GM12878 (cell line): ENCODE data around the gene EHMT2.

Experiments
- EP300 ChIP-seq, 2 experiments: fragments of 150-350 bp in 1 of 2; IDR thresholded peaks; 2 replicates each; pipeline ENCODE4 v1.6.1; 2011 to 2012; ENCODE audit warnings: low read depth in 2 of 2, low read length in 2 of 2, borderline replicate concordance in 1 of 2, improper control_type of control experiment in 1 of 2, inconsistent platforms in 1 of 2; ENCODE audit not compliant: control insufficient read depth in 1 of 2
- EZH2 ChIP-seq: IDR thresholded peaks from 2 replicates; pipeline ENCODE4 v1.6.1; 2012; ENCODE audit warnings: low read depth, mild to moderate bottlenecking, control low read depth, inconsistent platforms, low read length, borderline replicate concordance; ENCODE audit not compliant: control insufficient read depth
- KDM1A ChIP-seq: fragments of 200-600 bp; sonication (generic); IDR thresholded peaks from 2 replicates; pipeline ENCODE4 v1.6.1; 2016; ENCODE audit warnings: borderline replicate concordance
- MYB ChIP-seq: fragments of 150-350 bp; IDR thresholded peaks from 2 replicates; pipeline ENCODE4 v1.6.1; 2014; ENCODE audit warnings: mild to moderate bottlenecking, low read depth, low read length, borderline replicate concordance
- MYC ChIP-seq: IDR thresholded peaks from 2 replicates; pipeline ENCODE4 v1.6.1; 2011; ENCODE audit warnings: mild to moderate bottlenecking, low read length, moderate library complexity, inconsistent platforms; ENCODE audit not compliant: insufficient read depth, insufficient replicate concordance, insufficient read length, severe bottlenecking
- POLR2A ChIP-seq: IDR thresholded peaks from 2 replicates; pipeline ENCODE4 v1.6.1; 2011; ENCODE audit warnings: low read depth, mild to moderate bottlenecking, low read length
- POLR2AphosphoS5 ChIP-seq: IDR thresholded peaks from 2 replicates; pipeline ENCODE4 v1.6.1; 2011; ENCODE audit warnings: mild to moderate bottlenecking, low read length, inconsistent platforms
- RELA ChIP-seq: fragments of 450-650 bp; IDR thresholded peaks from 2 replicates; pipeline ENCODE4 v1.8.0; 2014; ENCODE audit warnings: borderline replicate concordance; ENCODE audit not compliant: partially characterized antibody
- SMARCA5 ChIP-seq: fragments of 450-650 bp; IDR thresholded peaks from 2 replicates; pipeline ENCODE4 v1.6.1; 2017; ENCODE audit warnings: mild to moderate bottlenecking
- ZSCAN29 ChIP-seq: fragments of 450-650 bp; IDR thresholded peaks from 2 replicates; pipeline ENCODE4 v1.6.1; 2017; ENCODE audit warnings: mild to moderate bottlenecking, moderate library complexity
- TF ChIP-seq, protein P1 (sequence below): fragments of 450-650 bp; IDR thresholded peaks from 2 replicates; pipeline ENCODE4 v1.6.1; 2017; ENCODE audit warnings: antibody characterized with exemption, mild to moderate bottlenecking, moderate library complexity
- TF ChIP-seq, protein P2 (sequence below), 3 experiments: IDR thresholded peaks in 2 of 3; conservative IDR thresholded peaks in 1 of 3; 2 replicates each; pipeline ENCODE4 v1.5.1; 2011; ENCODE audit warnings: low read depth in 3 of 3, low read length in 3 of 3, mild to moderate bottlenecking in 3 of 3, control low read depth in 2 of 3, moderate library complexity in 2 of 3, inconsistent platforms in 1 of 3, mixed read lengths in 1 of 3; ENCODE audit not compliant: control insufficient read depth in 2 of 3, insufficient read depth in 1 of 3; ENCODE audit errors: extremely low read depth in 1 of 3
- TF ChIP-seq, protein P3 (sequence below): IDR thresholded peaks from 2 replicates; pipeline ENCODE4 v1.6.1; 2011; ENCODE audit warnings: borderline replicate concordance, low read depth, mild to moderate bottlenecking, moderate library complexity, mixed read lengths, low read length; ENCODE audit not compliant: insufficient read depth; ENCODE audit errors: extremely low read length
- TF ChIP-seq, protein P4 (sequence below): IDR thresholded peaks from 2 replicates; pipeline ENCODE4 v1.6.1; 2011; ENCODE audit warnings: borderline replicate concordance, low read depth, mild to moderate bottlenecking, moderate library complexity, low read length; ENCODE audit not compliant: insufficient read depth, poor library complexity, severe bottlenecking

DNA sequence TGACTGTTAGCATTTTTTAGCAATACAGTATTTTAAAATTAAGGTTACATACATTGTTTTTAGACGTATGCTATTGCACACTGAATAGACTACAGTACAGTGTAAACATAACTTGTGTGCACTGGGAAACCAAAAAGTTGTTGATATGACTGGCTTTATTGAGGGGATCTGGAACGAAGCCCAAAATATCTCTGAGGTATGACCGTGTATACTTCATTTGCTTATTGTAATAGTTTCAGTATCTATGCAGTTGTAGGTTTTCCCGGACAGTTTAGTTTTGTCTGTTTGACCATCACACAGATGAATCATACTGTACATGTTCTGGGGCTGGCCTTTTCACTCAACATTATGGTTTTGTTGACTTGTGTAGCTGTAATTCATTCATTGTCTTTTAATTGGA is 11.3 kb upstream of the EHMT2 start:
- TF ChIP-seq MYB: no peak
- TF ChIP-seq MYC: no peak
- TF ChIP-seq, protein P1, sequence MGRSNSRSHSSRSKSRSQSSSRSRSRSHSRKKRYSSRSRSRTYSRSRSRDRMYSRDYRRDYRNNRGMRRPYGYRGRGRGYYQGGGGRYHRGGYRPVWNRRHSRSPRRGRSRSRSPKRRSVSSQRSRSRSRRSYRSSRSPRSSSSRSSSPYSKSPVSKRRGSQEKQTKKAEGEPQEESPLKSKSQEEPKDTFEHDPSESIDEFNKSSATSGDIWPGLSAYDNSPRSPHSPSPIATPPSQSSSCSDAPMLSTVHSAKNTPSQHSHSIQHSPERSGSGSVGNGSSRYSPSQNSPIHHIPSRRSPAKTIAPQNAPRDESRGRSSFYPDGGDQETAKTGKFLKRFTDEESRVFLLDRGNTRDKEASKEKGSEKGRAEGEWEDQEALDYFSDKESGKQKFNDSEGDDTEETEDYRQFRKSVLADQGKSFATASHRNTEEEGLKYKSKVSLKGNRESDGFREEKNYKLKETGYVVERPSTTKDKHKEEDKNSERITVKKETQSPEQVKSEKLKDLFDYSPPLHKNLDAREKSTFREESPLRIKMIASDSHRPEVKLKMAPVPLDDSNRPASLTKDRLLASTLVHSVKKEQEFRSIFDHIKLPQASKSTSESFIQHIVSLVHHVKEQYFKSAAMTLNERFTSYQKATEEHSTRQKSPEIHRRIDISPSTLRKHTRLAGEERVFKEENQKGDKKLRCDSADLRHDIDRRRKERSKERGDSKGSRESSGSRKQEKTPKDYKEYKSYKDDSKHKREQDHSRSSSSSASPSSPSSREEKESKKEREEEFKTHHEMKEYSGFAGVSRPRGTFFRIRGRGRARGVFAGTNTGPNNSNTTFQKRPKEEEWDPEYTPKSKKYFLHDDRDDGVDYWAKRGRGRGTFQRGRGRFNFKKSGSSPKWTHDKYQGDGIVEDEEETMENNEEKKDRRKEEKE: no peak
- no peak for TF ChIP-seq SMARCA5
- TF ChIP-seq, protein P2, sequence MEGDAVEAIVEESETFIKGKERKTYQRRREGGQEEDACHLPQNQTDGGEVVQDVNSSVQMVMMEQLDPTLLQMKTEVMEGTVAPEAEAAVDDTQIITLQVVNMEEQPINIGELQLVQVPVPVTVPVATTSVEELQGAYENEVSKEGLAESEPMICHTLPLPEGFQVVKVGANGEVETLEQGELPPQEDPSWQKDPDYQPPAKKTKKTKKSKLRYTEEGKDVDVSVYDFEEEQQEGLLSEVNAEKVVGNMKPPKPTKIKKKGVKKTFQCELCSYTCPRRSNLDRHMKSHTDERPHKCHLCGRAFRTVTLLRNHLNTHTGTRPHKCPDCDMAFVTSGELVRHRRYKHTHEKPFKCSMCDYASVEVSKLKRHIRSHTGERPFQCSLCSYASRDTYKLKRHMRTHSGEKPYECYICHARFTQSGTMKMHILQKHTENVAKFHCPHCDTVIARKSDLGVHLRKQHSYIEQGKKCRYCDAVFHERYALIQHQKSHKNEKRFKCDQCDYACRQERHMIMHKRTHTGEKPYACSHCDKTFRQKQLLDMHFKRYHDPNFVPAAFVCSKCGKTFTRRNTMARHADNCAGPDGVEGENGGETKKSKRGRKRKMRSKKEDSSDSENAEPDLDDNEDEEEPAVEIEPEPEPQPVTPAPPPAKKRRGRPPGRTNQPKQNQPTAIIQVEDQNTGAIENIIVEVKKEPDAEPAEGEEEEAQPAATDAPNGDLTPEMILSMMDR (IDR thresholded peaks at IDR 0.05 in 2 of 3, conservative IDR thresholded peaks at IDR 0.05 in 1 of 3; ENCODE audit: control insufficient read depth in 2 of 3, extremely low read depth in 1 of 3, insufficient read depth in 1 of 3, low read depth in 3 of 3, low read length in 3 of 3): no peak
- no peak for TF ChIP-seq EZH2
- TF ChIP-seq POLR2A: no peak
- TF ChIP-seq ZSCAN29: no peak
- no peak for TF ChIP-seq RELA
- TF ChIP-seq KDM1A: no peak
- TF ChIP-seq, protein P3, sequence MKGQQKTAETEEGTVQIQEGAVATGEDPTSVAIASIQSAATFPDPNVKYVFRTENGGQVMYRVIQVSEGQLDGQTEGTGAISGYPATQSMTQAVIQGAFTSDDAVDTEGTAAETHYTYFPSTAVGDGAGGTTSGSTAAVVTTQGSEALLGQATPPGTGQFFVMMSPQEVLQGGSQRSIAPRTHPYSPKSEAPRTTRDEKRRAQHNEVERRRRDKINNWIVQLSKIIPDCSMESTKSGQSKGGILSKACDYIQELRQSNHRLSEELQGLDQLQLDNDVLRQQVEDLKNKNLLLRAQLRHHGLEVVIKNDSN: no peak
- TF ChIP-seq, protein P4, sequence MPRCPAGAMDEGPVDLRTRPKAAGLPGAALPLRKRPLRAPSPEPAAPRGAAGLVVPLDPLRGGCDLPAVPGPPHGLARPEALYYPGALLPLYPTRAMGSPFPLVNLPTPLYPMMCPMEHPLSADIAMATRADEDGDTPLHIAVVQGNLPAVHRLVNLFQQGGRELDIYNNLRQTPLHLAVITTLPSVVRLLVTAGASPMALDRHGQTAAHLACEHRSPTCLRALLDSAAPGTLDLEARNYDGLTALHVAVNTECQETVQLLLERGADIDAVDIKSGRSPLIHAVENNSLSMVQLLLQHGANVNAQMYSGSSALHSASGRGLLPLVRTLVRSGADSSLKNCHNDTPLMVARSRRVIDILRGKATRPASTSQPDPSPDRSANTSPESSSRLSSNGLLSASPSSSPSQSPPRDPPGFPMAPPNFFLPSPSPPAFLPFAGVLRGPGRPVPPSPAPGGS: no peak
- TF ChIP-seq EP300 (IDR thresholded peaks at IDR 0.05; ENCODE audit: borderline replicate concordance in 1 of 2, control insufficient read depth in 1 of 2, low read depth in 2 of 2, low read length in 2 of 2): peak in 1 of 2 experiments; percentile 51; a peak in 1 of 4 replicates
- TF ChIP-seq POLR2AphosphoS5: no peak
